ENCODE results near the gene CD164. TPM values are rescaled to one million over a fixed set of nuclear protein-coding genes. Genes with fewer than 3 reads are reported as not detected.
"Not testable (repeated sequence)": the region's sequence is repeated elsewhere in the genome, so short reads cannot be mapped to it uniquely, and the experiment has no call there.

The CD164 gene
- total and polyA plus RNA-seq, 8 donors = 53.6 to 147 (median 104) TPM

GRCh38 chr6:109373331-109373730 lies 8.9 kb downstream of the CD164 start:
- H3K36me3 ChIP-seq = peaks cover 0 to 53% (median 16%) of the 10 kb centered on the region in 3 donors
- WGBS, 2 donors = 81 to 91% methylated on average over 4 of the region's 4 CpGs
- no peak for TF ChIP-seq CTCF (IDR thresholded peaks at IDR 0.05)
- intact Hi-C loops (cut with DNase I) = no loop called here
- no peak overlapping the region for H3K27ac ChIP-seq
- no peaks in the 10 kb centered on the region for H3K27me3 ChIP-seq
- no peaks in the 10 kb centered on the region for H3K9me3 ChIP-seq
- H3K4me3 ChIP-seq = no peak overlapping the region
- H3K4me1 ChIP-seq = peaks cover 0 to 8% (median 7%) of the 10 kb centered on the region in 3 donors
- ATAC-seq (no peak), FAIRE-seq (no peak), DNase-seq (no peak)

GRCh38 chr6:109372130-109372529 lies 10.1 kb downstream of the CD164 start:
- Histone ChIP-seq H3K27me3 (no peaks in the 10 kb centered on the region), H3K4me3 (no peak overlapping the region), H3K9me3 (no peaks in the 10 kb centered on the region), H3K36me3 (peaks cover 0 to 59% (median 24%) of the 10 kb centered on the region in 3 donors), H3K27ac (no peak overlapping the region), H3K4me1 (peaks cover 0 to 8% (median 7%) of the 10 kb centered on the region in 3 donors)
- DNase-seq (no peak), FAIRE-seq (no peak), ATAC-seq (no peak)
- intact Hi-C loops (cut with DNase I) = no loop called here
- 74% methylated on average over 2 of the region's 2 CpGs for WGBS, 2 donors
- TF ChIP-seq CTCF (IDR thresholded peaks at IDR 0.05) = no peak

- H3K27ac ChIP-seq = no peak overlapping the region
- no peaks in the 10 kb centered on the region for H3K27me3 ChIP-seq
- peaks cover 0 to 53% (median 24%) of the 10 kb centered on the region in 3 donors for H3K36me3 ChIP-seq
- intact Hi-C loops (cut with DNase I) = no loop called here
- no peaks in the 10 kb centered on the region for H3K9me3 ChIP-seq
- peaks cover 0 to 8% (median 7%) of the 10 kb centered on the region in 3 donors for H3K4me1 ChIP-seq
- DNase-seq (no peak), FAIRE-seq (no peak), ATAC-seq (peak in 1 of 4 donors; percentile 67)
- TF ChIP-seq CTCF (IDR thresholded peaks at IDR 0.05) = no peak
- 24 to 29% methylated on average over 3 of the region's 3 CpGs for WGBS, 2 donors
- no peak overlapping the region for H3K4me3 ChIP-seq
Observed at GRCh38 chr6:109370792-109371191, 11.5 kb downstream of the CD164 start.

GRCh38 chr6:109370336-109370735 lies 11.9 kb downstream of the CD164 start:
- whole genome bisulfite sequencing, 2 donors = 59 to 78% methylated on average over 1 of the region's 1 CpG
- Histone ChIP-seq H3K36me3 (peaks cover 0 to 56% (median 24%) of the 10 kb centered on the region in 3 donors), H3K9me3 (no peaks in the 10 kb centered on the region), H3K4me1 (peaks cover 0 to 8% (median 7%) of the 10 kb centered on the region in 3 donors), H3K27me3 (no peaks in the 10 kb centered on the region), H3K27ac (no peak overlapping the region), H3K4me3 (no peak overlapping the region)
- no peak for FAIRE-seq
- no peak for TF ChIP-seq CTCF (IDR thresholded peaks at IDR 0.05)
- no peak for ATAC-seq
- no peak for DNase-seq
- intact Hi-C loops (cut with DNase I) = no loop called here

GRCh38 chr6:109369728-109370127 lies 12.5 kb downstream of the CD164 start:
- peaks cover 0 to 56% (median 23%) of the 10 kb centered on the region in 3 donors for H3K36me3 ChIP-seq
- FAIRE-seq = no peak

GRCh38 chr6:109364382-109365078 lies 17.7 kb downstream of the CD164 start:
- 95% methylated on average over 5 of the region's 5 CpGs for WGBS, 2 donors
- ATAC-seq; intact Hi-C loops (cut with DNase I); H3K4me1 ChIP-seq; DNase-seq; H3K27ac ChIP-seq; H3K9me3 ChIP-seq; H3K27me3 ChIP-seq; H3K4me3 ChIP-seq; FAIRE-seq: not testable (repeated sequence)
- peaks cover 0 to 47% (median 16%) of the 10 kb centered on the region in 3 donors for H3K36me3 ChIP-seq

More at GRCh38 chr6:109369728-109370127, 12.5 kb downstream of the CD164 start:
- Histone ChIP-seq H3K27ac (no peak overlapping the region), H3K9me3 (no peaks in the 10 kb centered on the region), H3K4me1 (peaks cover 0 to 8% (median 6%) of the 10 kb centered on the region in 3 donors), H3K27me3 (no peaks in the 10 kb centered on the region), H3K4me3 (no peak overlapping the region)
- WGBS, 2 donors = 88 to 89% methylated on average over 4 of the region's 4 CpGs
- TF ChIP-seq CTCF (IDR thresholded peaks at IDR 0.05) = no peak
- intact Hi-C loops (cut with DNase I) = no loop called here
- ATAC-seq = no peak
- no peak for DNase-seq
